IMR-90 (cell line): Measurements from ENCODE around the gene STOX2.

Experiments
- CEBPB ChIP-seq: IDR thresholded peaks from 2 replicates; pipeline ENCODE4 v1.6.1; 2012; ENCODE audit warnings: low read depth, low read length, improper control_type of control experiment
- CHD1 ChIP-seq: IDR thresholded peaks from 2 replicates; pipeline ENCODE4 v1.6.1; 2012; ENCODE audit warnings: low read depth, low read length, improper control_type of control experiment
- FOS ChIP-seq: fragments of 150-350 bp; IDR thresholded peaks from 2 replicates; pipeline ENCODE4 v1.6.1; 2016; ENCODE audit warnings: low read depth, low read length
- MAFK ChIP-seq: IDR thresholded peaks from 2 replicates; pipeline ENCODE4 v1.6.1; 2012; ENCODE audit warnings: low read depth, low read length, improper control_type of control experiment
- MAZ ChIP-seq: IDR thresholded peaks from 2 replicates; pipeline ENCODE4 v1.6.1; 2012; ENCODE audit warnings: low read depth, mild to moderate bottlenecking, low read length, improper control_type of control experiment, moderate library complexity, borderline replicate concordance
- MXI1 ChIP-seq: IDR thresholded peaks from 2 replicates; pipeline ENCODE4 v1.6.1; 2012; ENCODE audit warnings: low read depth, mild to moderate bottlenecking, low read length, moderate library complexity, borderline replicate concordance
- POLR2A ChIP-seq: IDR thresholded peaks from 2 replicates; pipeline ENCODE4 v1.6.1; 2012; ENCODE audit warnings: mild to moderate bottlenecking, low read depth, low read length
- RAD21 ChIP-seq: IDR thresholded peaks from 2 replicates; pipeline ENCODE4 v1.6.1; 2012; ENCODE audit warnings: low read length, improper control_type of control experiment
- RCOR1 ChIP-seq: IDR thresholded peaks from 2 replicates; pipeline ENCODE4 v1.6.1; 2012; ENCODE audit warnings: mild to moderate bottlenecking, low read length, improper control_type of control experiment; ENCODE audit not compliant: insufficient replicate concordance
- RFX5 ChIP-seq: IDR thresholded peaks from 2 replicates; pipeline ENCODE4 v1.8.0; 2012; ENCODE audit warnings: low read depth, mild to moderate bottlenecking, low read length, moderate library complexity
- SMC3 ChIP-seq: fragments of 150-350 bp; IDR thresholded peaks from 2 replicates; pipeline ENCODE4 v1.6.1; 2016; ENCODE audit warnings: low read depth, mild to moderate bottlenecking, antibody characterized with exemption, low read length, moderate library complexity
- TF ChIP-seq, protein P1 (sequence below): conservative IDR thresholded peaks from 2 replicates; pipeline ENCODE4 v1.5.1; 2012; ENCODE audit warnings: mild to moderate bottlenecking, low read depth, low read length, improper control_type of control experiment
- TF ChIP-seq, protein P2 (sequence below): fragments of 150-350 bp; IDR thresholded peaks from 2 replicates; pipeline ENCODE4 v1.6.1; 2017; ENCODE audit warnings: mild to moderate bottlenecking, antibody characterized with exemption, low read length, low read depth
- TF ChIP-seq, protein P3 (sequence below): fragments of 150-350 bp; IDR thresholded peaks from 2 replicates; pipeline ENCODE4 v1.6.1; 2016; ENCODE audit warnings: low read depth, mild to moderate bottlenecking, low read length, moderate library complexity, borderline replicate concordance

DNA sequence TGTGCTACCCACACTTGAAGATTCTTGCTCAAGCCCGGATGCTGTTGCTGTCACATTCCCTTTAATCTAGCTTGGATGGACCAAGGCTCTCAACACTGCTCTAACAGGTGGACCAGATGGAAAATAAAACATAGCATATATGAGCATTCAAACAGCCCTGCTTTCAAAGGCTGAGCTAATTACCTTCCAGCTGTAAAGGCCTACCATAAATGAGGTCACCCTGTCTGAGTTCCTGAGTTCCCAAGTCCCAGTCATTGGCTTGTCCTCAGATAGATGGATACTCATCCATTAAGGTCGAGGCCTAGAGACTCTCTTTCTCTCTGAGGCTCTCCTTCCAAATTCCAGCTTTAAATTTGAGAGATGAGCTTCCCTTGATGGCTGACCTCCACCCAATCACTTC lies 147.5 kb downstream of the STOX2 start:
- TF ChIP-seq, protein P1, sequence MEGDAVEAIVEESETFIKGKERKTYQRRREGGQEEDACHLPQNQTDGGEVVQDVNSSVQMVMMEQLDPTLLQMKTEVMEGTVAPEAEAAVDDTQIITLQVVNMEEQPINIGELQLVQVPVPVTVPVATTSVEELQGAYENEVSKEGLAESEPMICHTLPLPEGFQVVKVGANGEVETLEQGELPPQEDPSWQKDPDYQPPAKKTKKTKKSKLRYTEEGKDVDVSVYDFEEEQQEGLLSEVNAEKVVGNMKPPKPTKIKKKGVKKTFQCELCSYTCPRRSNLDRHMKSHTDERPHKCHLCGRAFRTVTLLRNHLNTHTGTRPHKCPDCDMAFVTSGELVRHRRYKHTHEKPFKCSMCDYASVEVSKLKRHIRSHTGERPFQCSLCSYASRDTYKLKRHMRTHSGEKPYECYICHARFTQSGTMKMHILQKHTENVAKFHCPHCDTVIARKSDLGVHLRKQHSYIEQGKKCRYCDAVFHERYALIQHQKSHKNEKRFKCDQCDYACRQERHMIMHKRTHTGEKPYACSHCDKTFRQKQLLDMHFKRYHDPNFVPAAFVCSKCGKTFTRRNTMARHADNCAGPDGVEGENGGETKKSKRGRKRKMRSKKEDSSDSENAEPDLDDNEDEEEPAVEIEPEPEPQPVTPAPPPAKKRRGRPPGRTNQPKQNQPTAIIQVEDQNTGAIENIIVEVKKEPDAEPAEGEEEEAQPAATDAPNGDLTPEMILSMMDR = no peak
- TF ChIP-seq RFX5 = no peak
- TF ChIP-seq, protein P2, sequence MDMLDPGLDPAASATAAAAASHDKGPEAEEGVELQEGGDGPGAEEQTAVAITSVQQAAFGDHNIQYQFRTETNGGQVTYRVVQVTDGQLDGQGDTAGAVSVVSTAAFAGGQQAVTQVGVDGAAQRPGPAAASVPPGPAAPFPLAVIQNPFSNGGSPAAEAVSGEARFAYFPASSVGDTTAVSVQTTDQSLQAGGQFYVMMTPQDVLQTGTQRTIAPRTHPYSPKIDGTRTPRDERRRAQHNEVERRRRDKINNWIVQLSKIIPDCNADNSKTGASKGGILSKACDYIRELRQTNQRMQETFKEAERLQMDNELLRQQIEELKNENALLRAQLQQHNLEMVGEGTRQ = no peak
- no peak for TF ChIP-seq RAD21
- no peak for TF ChIP-seq POLR2A
- no peak for TF ChIP-seq CHD1
- TF ChIP-seq CEBPB = no peak
- TF ChIP-seq MXI1 = no peak
- TF ChIP-seq, protein P3, sequence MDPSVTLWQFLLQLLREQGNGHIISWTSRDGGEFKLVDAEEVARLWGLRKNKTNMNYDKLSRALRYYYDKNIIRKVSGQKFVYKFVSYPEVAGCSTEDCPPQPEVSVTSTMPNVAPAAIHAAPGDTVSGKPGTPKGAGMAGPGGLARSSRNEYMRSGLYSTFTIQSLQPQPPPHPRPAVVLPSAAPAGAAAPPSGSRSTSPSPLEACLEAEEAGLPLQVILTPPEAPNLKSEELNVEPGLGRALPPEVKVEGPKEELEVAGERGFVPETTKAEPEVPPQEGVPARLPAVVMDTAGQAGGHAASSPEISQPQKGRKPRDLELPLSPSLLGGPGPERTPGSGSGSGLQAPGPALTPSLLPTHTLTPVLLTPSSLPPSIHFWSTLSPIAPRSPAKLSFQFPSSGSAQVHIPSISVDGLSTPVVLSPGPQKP = no peak
- no peak for TF ChIP-seq FOS
- TF ChIP-seq SMC3 = no peak
- TF ChIP-seq MAFK = no peak
- no peak for TF ChIP-seq RCOR1
- no peak for TF ChIP-seq MAZ
